Endothelial cell of umbilical vein (primary cell): ENCODE measurements around the gene ANKRD33. TPM values are rescaled to one million over a fixed set of nuclear protein-coding genes. Genes with fewer than 3 reads are reported as not detected.

ENCODE experiments used
- BruUV-seq: library from RNA; stranded (reverse); fragments of 400-500 nt; replicated peaks from 2 replicates; lab custom pipeline; 2021; lab: Mats Ljungman, UMichigan
- CTCF ChIA-PET: fragments of 300-600, 350-600 bp; sonication (Branson Sonifier 250); formaldehyde crosslinking; loops from one replicate; lab custom pipeline; 2021; ENCODE audit warnings: antibody characterized with exemption, inconsistent platforms; lab: Charles Lee
- POLR2A ChIA-PET: fragments of 300-600, 350-600 bp; sonication (Branson Sonifier 250); formaldehyde crosslinking; loops from one replicate; lab custom pipeline; 2021; ENCODE audit warnings: antibody characterized with exemption, inconsistent platforms; lab: Charles Lee
- DNase-seq: peaks from one replicate; pipeline ENCODE4 v3.0.0-alpha.2; 2011; ENCODE audit warnings: low read depth, low spot score
- FAIRE-seq: peaks from 2 replicates; lab custom pipeline; 2011; peaks lifted over from hg19 to GRCh38; lab: Jason Lieb, UNC
- H2AFZ ChIP-seq: 2 replicates; pipeline ENCODE4 v1.6.0; 2012; ENCODE audit warnings: low read depth, low read length, control low read depth, inconsistent platforms
- H3K27ac ChIP-seq: 2 replicates; pipeline ENCODE4 v1.5.1; 2011; ENCODE audit warnings: low read depth, mild to moderate bottlenecking, control low read depth, low read length, moderate library complexity; ENCODE audit not compliant: insufficient read depth
- H3K27me3 ChIP-seq, 2 experiments: 2 replicates each; pipeline versions ENCODE4 v1.6.0 to v1.6.1; 2011; ENCODE audit warnings: low read length in 2 of 2, mixed read lengths in 1 of 2; ENCODE audit not compliant: control insufficient read depth in 2 of 2, insufficient read depth in 2 of 2
- H3K36me3 ChIP-seq, 2 experiments: 2 replicates in 1 of 2; 3 replicates in 1 of 2; pipeline ENCODE4 v1.5.1; 2011; ENCODE audit warnings: low read length in 2 of 2, mild to moderate bottlenecking in 1 of 2, moderate library complexity in 1 of 2; ENCODE audit not compliant: control insufficient read depth in 2 of 2, insufficient read depth in 2 of 2; ENCODE audit errors: extremely low read depth in 1 of 2
- H3K4me1 ChIP-seq: 3 replicates; pipeline ENCODE4 v1.5.1; 2011; ENCODE audit warnings: mild to moderate bottlenecking, low read length; ENCODE audit not compliant: control insufficient read depth, insufficient read depth; ENCODE audit errors: extremely low read depth
- H3K4me2 ChIP-seq: 2 replicates; pipeline ENCODE4 v1.6.1; 2011; ENCODE audit warnings: low read length, control low read depth, mixed read lengths; ENCODE audit not compliant: insufficient read depth
- H3K4me3 ChIP-seq, 3 experiments: fragments of 200-600 bp in 1 of 3; sonication (generic), shearing (Covaris generic) in 1 of 3; replicated peaks in 1 of 3; 2 replicates each; pipeline ENCODE4 v1.5.1; 2011 to 2016; ENCODE audit warnings: control low read depth in 3 of 3, low read length in 3 of 3, mild to moderate bottlenecking in 2 of 3, inconsistent platforms in 1 of 3, low read depth in 1 of 3, moderate library complexity in 1 of 3; ENCODE audit not compliant: insufficient read depth in 1 of 3
- H3K79me2 ChIP-seq: 2 replicates; pipeline ENCODE4 v1.6.0; 2012; ENCODE audit warnings: low read length, inconsistent platforms; ENCODE audit not compliant: control insufficient read depth, insufficient read depth
- H3K9ac ChIP-seq: replicated peaks from 2 replicates; pipeline ENCODE3; 2011; ENCODE audit warnings: low read length, control low read depth; ENCODE audit not compliant: insufficient read depth; ENCODE audit errors: extremely low read depth
- H3K9me1 ChIP-seq: replicated peaks from 3 replicates; pipeline ENCODE4 v1.6.0; 2011; ENCODE audit warnings: mild to moderate bottlenecking, low read length; ENCODE audit not compliant: control insufficient read depth, insufficient read depth; ENCODE audit errors: extremely low read depth
- H3K9me3 ChIP-seq: replicated peaks from 2 replicates; pipeline ENCODE4 v1.5.1; 2012; ENCODE audit warnings: low read length, inconsistent platforms; ENCODE audit not compliant: control insufficient read depth, insufficient read depth
- H4K20me1 ChIP-seq: replicated peaks from 2 replicates; pipeline ENCODE3; 2011; ENCODE audit warnings: mild to moderate bottlenecking, low read length; ENCODE audit not compliant: control insufficient read depth, insufficient read depth; ENCODE audit errors: extremely low read depth
- CTCF ChIP-seq, 2 donors: IDR thresholded peaks; 1 replicate in 1 of 2; 2 replicates in 1 of 2; pipeline ENCODE4 v1.5.1; 2011; ENCODE audit warnings: low read length in 2 of 2, mild to moderate bottlenecking in 2 of 2, moderate library complexity in 2 of 2, control low read depth in 1 of 2, inconsistent platforms in 1 of 2, low read depth in 1 of 2; ENCODE audit not compliant: insufficient read depth in 1 of 2; ENCODE audit errors: extremely low read depth in 1 of 2
- EZH2 ChIP-seq: IDR thresholded peaks from 2 replicates; pipeline ENCODE4 v1.6.1; 2012; ENCODE audit warnings: borderline replicate concordance, low read depth, mild to moderate bottlenecking, moderate library complexity, low read length, inconsistent platforms; ENCODE audit not compliant: severe bottlenecking
- FOS ChIP-seq: IDR thresholded peaks from 2 replicates; pipeline ENCODE4 v1.6.1; 2011; ENCODE audit warnings: mild to moderate bottlenecking, low read length, moderate library complexity, borderline replicate concordance; ENCODE audit not compliant: insufficient read depth
- GATA2 ChIP-seq: IDR thresholded peaks from 2 replicates; pipeline ENCODE4 v1.7.0; 2011; ENCODE audit warnings: low read depth, mild to moderate bottlenecking, moderate library complexity, mixed read lengths, low read length; ENCODE audit not compliant: insufficient read length, insufficient read depth
- JUN ChIP-seq: IDR thresholded peaks from 2 replicates; pipeline ENCODE4 v1.6.1; 2011; ENCODE audit warnings: borderline replicate concordance, low read depth; ENCODE audit not compliant: insufficient read length, insufficient read depth
- MAX ChIP-seq: IDR thresholded peaks from 2 replicates; pipeline ENCODE4 v1.6.1; 2011; ENCODE audit not compliant: insufficient read depth, insufficient read length
- MYC ChIP-seq: IDR thresholded peaks from one replicate; pipeline ENCODE4 v1.6.1; 2011; ENCODE audit warnings: mild to moderate bottlenecking, low read depth, low read length
- POLR2A ChIP-seq: IDR thresholded peaks from 2 replicates; pipeline ENCODE4 v1.6.1; 2012; ENCODE audit warnings: low read depth, mild to moderate bottlenecking, control low read depth, low read length
- POLR2AphosphoS5 ChIP-seq: IDR thresholded peaks from 2 replicates; pipeline ENCODE4 v1.6.1; 2012; ENCODE audit warnings: low read depth, mild to moderate bottlenecking, control low read depth, low read length, moderate library complexity; ENCODE audit not compliant: insufficient read depth
- dilution Hi-C: fragments of 300-500 bp; cut with MboI; formaldehyde crosslinking; loops from one replicate; pipeline ENCODE4 v1.15.0; 2019; ENCODE audit warnings: low sequenced_read_pairs; ENCODE audit not compliant: extremely low pct_ligation_motif_present
- intact Hi-C: fragments of 100-400 bp; cut with micrococcal nuclease; formaldehyde crosslinking; loops from one replicate; pipeline ENCODE4 v1.10.0; 2022
- polyA plus RNA-seq, 4 experiments: library from polyadenylated mRNA; depleted of rRNA in 3 of 4; stranded (reverse) in 3 of 4; unstranded in 1 of 4; fragments of >200 nt; gene quantifications; 2 replicates each; pipeline versions ENCODE4 v1.2.1 to v1.2.3, GENCODE V29; 2011 to 2012; ENCODE audit warnings: missing spikeins in 1 of 4
- total RNA-seq: library from RNA; stranded (reverse); gene quantifications from 2 replicates; pipeline ENCODE4 v1.2.3, GENCODE V29; 2021

The ANKRD33 gene
- total and polyA plus RNA-seq, 2 donors (not counting 3 experiments of a cell fraction or from before 2014, with no cell fraction given), result 0.80 to 1.2 TPM

GRCh38 chr12:51852404-51853137, 35.3 kb upstream of the ANKRD33 start:
- POLR2A ChIA-PET, result no interaction called here
- Histone ChIP-seq H3K9me3 (no peaks in the 10 kb centered on the region), H3K4me3 (no peak overlapping the region), H3K9me1 (no peaks in the 10 kb centered on the region), H3K4me1 (peaks cover 15% of the 10 kb centered on the region), H3K36me3 (no peaks in the 10 kb centered on the region), H3K79me2 (no peaks in the 10 kb centered on the region), H3K27ac (no peak overlapping the region), H3K9ac (no peak overlapping the region), H2AFZ (no peak overlapping the region), H3K27me3 (no peaks in the 10 kb centered on the region), H3K4me2 (no peak overlapping the region), H4K20me1 (no peaks in the 10 kb centered on the region)
- dilution Hi-C loops (no loop called here), intact Hi-C loops (no loop called here)
- no TSS peak for BruUV-seq
- TF ChIP-seq POLR2A (no peak), MYC (no peak), POLR2AphosphoS5 (no peak), JUN (no peak), GATA2 (no peak), EZH2 (no peak), CTCF (IDR thresholded peaks at IDR 0.05; ENCODE audit: extremely low read depth in 1 of 2, insufficient read depth in 1 of 2, low read depth in 1 of 2, low read length in 2 of 2) (no peak), MAX (no peak), FOS (no peak)
- FAIRE-seq, result no peak
- CTCF ChIA-PET, result interaction anchor here (1.0 to 4.7 kb wide), 3 partner anchors 21 to 29 kb away, joined by 3 to 34 read pairs (median 3); no protein-coding TSS in a partner anchor
- DNase-seq, result no peak
